Mesenteric fat pad (tissue), 1 donor: ENCODE results near the gene ZNF784. TPM values are rescaled to one million over a fixed set of nuclear protein-coding genes. Genes with fewer than 3 reads are reported as not detected.

Experiments
- DNase-seq: peaks from one replicate; pipeline ENCODE4 v3.0.0-alpha.2; 2020; ENCODE audit warnings: low spot score
- long read RNA-seq: library from polyadenylated mRNA; unstranded; transcript quantifications from one replicate; pipeline ENCODE4 v2.0.0, GENCODE V29; 2020
- total RNA-seq: library from RNA; stranded (reverse); fragmentation: NEBNext Ultra II Directional; extraction: Animal tissue kit (Norgen Biotek cat#: 25700); gene quantifications from one replicate; pipeline ENCODE4 v1.2.1, GENCODE V29; 2021
- donor health status: DM: yes; HTN: yes; CAD: no.

The ZNF784 gene, protein sequence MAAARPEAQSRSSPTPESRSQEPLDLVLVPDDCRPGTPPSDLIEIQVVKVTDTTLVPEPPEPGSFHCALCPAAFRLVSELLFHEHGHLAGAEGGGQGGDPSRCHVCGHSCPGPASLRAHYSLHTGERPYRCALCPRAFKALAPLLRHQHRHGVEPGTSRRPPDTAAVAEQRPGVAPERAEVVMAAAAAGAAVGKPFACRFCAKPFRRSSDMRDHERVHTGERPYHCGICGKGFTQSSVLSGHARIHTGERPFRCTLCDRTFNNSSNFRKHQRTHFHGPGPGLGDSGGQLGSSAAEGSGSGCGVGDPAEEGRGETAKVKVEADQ
- 4.5 TPM for total RNA-seq
- long read RNA-seq: 0 reads

- DNase-seq: peak; percentile 99
These were observed at the start of gene ZNF784 for GRCh38 chr19:55624109-55625003. Gene ZNF784 (minus strand): TSS chr19:55624566. CDS start chr19:55624561, 5 bp downstream.

DNA sequence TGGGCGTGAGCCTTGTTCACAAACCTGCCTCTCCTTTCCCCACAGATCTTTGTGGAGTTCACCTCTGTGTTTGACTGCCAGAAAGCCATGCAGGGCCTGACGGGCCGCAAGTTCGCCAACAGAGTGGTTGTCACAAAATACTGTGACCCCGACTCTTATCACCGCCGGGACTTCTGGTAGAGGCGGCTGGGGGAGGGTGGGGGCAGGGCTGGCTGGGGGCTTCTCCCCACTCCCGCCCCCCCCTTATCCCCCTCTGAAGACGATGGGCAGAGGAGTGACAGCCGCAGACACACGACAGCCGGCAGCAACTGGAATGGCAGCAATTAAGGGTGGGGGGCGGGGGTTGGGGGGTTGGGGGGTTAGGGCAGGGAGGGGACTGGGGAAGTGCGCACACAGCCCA, 49.5 kb upstream of the ZNF784 start:
- DNase-seq: no peak

GRCh38 chr19:55673465-55673864, 49.1 kb upstream of the ZNF784 start:
- DNase-seq: no peak

DNA sequence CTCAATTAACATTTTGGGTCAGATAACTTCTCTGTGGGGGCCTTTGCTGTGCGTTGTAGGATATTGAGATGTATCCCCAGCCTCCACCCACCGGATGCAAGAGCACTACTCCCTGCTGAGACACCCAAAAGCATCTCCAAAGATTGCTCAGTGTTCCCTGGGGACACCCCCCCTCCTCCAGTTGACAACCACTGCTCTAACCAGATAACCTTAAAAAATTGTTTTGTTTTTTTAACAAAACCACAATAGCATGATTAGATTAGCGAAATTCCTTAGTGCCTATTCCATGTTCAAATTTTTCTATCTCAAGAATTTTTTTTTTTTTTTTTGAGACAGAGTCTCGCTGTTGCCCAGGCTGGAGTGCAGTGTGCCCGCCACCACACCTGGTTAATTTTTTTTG, 48.1 kb upstream of the ZNF784 start:
- no peak for DNase-seq

DNA sequence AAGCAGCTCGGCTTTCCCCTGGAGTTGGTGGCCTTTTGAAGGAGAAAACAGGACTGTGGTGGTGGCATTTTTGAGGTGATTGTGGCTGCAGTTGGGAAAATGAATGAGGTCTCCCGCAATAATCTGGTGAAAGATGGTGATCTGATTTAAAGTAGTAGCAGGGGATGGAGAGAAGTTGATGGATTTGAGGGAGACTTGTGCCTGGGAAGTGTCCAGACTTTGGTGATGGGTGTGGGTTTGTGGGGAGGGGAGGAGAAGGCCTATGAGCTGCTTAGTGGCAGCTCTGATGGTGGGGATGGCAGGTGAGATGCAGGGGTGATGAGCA, 46.6 kb upstream of the ZNF784 start:
- no peak for DNase-seq

DNA sequence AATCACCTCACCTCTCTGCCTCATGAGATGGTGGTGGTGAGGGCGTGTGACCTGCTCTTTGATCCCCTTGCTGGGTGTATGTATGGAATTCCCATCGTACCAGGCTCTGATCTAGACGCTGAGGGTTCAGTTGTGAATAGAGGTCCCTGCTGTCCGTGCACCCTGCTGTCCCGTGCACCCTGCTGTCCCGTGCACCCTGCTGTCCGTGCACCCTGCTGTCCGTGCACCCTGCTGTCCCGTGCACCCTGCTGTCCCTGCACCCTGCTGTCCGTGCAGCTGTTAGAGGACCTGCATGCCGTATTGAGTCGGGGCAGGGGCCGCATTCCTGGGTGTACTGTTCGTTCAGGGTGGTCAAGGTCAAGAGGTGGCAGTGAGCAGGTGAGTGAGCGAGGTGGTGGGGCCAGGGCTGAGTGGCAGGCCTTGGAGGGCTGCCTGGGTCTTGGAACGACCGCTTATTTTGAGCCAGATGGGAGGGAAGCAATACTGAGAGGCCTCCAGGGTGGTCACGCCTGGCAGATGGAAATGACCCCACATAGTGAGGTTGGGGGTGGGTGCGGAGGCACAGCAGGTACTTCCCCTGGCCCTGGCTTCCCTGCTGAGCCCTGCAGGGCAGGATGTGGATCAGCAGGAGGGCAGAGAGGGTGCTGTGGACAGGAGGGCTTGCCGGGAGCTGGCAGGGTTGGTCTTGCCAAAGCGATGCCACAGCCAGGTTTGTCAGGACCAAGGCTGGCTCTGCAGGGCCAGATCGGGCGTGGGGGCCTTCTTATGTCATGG, 46.1 kb upstream of the ZNF784 start:
- no peak for DNase-seq

- no peak for DNase-seq
These were observed 45.3 kb upstream of the ZNF784 start for GRCh38 chr19:55669418-55670279.

- no peak for DNase-seq
These were observed 44.4 kb upstream of the ZNF784 start for GRCh38 chr19:55668603-55669348.

DNA sequence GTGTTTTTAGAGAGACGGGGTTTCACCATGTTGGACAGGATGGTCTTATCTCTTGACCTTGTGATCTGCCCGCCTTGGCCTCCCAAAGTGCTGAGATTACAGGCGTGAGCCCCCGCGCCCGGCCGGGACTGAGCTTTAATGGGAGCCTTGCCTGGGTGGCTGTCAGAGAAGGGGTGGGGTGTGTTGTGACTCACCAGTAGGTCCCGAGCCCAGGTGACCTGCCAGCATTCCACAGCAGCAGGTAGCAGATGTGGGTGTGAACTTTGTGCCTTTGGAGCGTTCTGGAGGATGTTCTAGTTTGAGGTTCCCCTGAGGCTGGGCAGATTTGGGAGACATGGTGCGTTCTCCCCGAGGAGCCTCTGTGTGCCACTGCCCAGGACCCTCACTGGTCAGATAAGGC, 43.6 kb upstream of the ZNF784 start:
- no peak for DNase-seq

DNA sequence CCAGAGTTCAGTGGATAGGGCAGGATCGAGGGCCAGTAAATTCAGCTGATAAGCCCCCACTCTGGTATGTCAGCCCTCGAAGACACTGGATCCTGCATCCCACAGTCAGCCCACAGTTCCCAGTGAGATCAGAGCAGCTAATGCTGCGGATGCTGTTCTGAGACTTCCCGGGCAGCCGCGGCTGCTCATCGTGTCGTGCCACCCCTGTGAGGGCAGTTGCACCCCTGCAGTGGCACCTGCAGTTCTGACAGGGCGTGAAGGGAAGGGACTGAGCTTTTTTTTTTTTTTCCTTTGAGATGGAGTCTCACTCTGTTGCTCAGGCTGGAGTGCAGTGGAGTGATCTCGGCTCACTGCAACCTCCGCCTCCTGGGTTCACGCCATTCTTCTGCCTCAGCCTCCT, 43.1 kb upstream of the ZNF784 start:
- no peak for DNase-seq

DNA sequence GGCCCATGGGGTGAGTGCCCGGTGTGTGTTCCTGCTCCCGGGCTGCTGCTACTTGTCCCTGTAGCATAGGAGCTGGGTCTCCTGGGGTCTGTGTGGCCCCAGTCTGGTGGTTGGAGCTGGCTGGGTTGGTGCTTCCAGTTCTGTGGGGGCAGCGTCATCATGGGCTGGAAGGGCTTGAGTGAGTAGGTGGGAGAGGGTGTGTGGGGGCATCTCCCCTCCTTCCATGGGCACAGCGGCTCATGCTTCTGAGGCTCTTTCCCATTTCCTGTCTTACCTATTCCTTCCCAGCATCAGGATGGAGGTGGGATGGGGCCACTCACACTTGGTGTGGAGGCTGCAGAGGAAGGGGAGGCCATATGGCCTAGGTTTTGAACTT, 42.6 kb upstream of the ZNF784 start:
- DNase-seq: no peak

- no peak for DNase-seq
These were observed 42.1 kb upstream of the ZNF784 start for GRCh38 chr19:55666343-55667005.

DNA sequence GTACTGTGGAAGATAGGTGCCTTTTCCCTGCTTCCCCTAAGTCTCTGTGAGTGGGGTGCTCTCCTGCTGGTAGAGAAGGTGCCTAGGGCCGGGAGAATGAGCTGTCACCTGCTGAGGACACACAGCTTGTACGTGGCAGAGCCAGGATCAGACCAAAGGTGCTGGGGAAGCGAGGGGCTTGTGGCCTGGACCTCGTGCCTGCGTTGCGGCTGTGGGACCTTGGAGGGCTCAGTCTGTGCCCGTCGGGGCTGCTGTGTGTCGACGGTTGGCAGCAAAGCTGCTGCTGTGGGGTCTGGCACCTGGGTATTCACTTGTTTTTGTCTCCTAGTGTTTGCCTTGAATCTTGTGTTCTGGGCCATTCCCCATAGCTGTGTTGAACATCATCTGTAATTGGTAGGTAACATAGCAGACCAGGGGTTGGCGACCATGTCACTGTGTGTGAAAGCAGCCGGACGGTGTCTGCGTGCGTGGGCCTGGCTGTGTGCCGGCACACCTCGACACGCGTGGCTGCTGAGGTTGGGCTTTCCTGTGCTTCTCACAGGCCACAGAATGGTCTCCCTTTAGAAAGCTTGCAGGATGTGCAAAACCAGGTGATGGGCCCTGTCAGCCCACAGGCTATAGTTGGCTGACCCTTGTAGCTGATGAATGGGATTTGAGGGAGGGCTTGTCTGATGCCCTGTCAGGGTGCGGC, 39.6 kb upstream of the ZNF784 start:
- DNase-seq: no peak

- no peak for DNase-seq
These were observed 37.5 kb upstream of the ZNF784 start for GRCh38 chr19:55661826-55662225.

DNA sequence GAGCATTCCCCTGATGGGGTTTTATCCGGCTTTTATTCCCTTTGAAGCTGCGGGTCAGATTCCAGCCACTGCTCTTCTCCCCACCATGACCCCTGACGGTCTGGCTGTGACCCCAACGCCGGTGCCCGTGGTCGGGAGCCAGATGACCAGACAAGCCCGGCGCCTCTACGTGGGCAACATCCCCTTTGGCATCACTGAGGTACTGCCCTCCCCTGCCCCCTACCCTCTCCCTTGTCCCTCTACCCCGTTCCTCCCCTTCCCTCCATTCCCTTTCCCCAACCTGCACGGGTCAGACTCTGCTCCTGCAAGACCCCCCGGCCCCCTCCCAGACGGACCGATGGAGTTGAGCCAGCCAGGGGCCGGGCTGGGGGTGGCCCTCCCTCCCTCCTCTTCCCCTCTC, 36.6 kb upstream of the ZNF784 start:
- no peak for DNase-seq

DNA sequence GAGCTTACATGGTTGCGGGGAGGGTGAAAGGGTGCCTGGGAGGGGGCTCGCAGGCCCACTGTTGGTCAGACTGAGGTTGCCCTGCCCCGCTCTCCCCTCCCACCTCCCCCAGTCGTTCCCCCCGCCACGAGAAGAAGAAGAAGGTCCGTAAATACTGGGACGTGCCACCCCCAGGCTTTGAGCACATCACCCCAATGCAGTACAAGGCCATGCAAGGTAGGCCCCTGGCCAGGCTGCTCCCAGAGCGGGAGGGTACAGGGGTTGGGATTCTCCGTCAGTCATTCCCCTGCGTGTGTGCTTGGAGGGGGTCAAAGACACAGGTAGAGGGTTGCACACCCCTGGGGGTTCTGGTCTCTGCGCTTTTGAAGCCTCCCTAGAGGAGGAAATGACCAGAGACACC, 36.0 kb upstream of the ZNF784 start:
- DNase-seq: no peak

DNA sequence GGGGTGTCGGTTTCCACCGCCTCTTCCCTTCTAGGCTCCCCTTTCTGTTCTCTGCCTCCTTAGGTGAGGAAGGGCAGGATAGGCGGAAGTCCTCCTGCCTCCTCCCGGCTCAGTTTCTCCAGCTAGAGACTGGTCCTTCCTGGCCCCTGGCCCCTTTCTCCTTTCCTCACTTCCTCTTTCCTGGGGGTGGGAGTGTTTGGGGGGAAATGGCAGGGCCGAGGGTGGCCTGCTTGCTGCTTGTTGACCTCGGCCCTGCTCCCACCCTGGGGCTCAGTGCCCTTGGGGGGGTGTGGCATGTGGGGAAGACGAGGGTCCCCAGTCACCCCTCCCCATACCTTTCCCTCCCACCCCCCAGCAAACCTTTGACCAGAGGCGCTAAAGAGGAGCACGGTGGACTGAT, 35.5 kb upstream of the ZNF784 start:
- DNase-seq: no peak

DNA sequence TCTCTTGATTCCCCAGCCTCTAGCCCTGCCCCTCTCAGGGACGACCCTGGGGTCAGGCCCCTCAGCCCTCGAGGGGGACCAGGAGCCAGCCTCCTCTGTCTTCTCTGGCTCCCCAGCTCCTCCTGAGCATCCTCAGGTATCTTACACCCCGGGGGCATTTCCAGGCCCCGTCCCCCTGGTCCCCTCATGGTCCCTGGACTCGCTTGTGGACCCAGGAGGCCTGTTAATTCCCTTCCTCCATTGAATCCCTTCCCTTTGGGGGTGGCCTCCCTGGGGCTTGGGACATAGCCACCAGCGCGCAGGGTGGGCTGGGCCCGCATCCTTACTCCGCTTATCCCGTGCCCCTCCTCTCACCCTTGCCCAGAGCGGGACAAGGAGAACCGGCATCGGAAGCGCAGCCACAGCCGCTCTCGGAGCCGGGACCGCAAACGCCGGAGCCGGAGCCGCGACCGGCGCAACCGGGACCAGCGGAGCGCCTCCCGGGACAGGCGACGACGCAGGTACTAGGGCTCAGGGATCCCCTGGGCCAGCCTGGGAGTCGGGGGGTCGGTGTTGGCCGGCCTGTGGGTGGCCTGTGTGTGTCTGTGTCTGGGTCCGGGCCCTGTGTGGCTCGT, 34.6 kb upstream of the ZNF784 start:
- no peak for DNase-seq
